Activated gamma-delta T cell treated with anti-CD3 and anti-CD28 coated beads, Interleukin-2, amount 50 U/mL, for 16 hours (primary cell): ENCODE results near the gene RALA.
"Not testable (repeated sequence)": the region's sequence is repeated elsewhere in the genome, so short reads cannot be mapped to it uniquely, and the experiment has no call there.

Source experiments
- DNase-seq: peaks from one replicate; pipeline ENCODE4 v3.0.0-alpha.2; 2020; ENCODE audit warnings: low read depth

RALA gene

DNA sequence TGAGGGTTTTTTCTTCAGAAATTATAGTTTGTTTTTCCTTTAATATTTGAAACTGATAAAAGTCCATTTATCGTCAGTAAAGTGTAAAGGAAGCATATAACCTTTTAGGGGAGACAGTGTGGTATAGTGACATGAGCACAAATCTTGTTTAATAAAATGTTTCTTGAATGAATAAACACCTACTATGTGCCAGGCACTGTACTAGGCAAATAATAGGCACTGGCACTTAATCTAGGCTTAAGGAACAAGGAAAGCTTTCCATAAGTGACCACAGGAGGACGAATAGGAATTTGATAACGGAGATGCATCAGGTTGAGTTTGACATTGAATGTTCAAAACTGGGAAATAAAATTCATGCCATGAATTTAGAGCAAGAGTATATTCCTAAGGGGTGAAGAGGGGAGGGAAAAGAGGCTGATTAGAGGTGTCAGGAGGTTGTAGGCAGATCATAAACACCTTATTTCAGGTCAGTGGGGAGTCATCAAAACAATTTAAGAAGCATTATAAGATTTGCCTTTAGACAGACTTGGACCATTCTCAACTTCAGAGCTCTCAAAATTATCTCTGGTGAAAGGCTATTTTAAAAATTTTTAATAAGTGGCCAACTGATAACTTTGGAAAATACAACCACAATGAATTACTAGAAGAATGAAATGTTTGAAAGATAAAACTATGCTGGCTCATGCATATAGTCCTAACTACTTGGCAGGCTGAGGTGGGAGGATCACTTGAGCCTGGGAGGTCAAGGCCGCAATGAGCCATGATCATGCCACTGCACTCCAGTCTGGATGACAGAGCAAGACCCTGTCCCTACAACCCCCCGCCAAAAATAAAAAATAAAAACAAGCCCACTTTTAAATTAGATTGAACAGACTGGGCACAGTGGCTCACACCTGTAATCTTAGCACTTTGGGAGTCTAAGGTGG, 22.4 kb downstream of the RALA start:
- no peak for DNase-seq

DNA sequence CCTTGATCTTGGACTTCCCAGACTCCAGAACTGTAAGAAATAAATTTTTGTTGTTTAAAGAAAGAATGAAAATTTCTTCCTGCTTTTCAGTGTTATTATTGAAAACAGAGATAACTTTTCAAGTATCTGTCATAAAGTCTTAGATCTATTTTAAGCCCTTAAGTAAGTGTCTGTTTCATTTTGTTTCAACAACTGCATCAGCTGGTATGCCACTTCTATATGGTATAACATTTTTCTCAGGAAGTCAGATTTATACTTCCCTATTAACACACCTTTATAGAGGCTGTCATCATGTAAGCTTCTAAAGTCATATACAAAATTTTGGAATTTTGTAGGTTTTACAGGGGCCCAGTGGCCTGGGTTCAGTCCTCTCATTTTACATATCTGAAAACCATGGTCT, 24.4 kb downstream of the RALA start:
- DNase-seq: no peak

DNA sequence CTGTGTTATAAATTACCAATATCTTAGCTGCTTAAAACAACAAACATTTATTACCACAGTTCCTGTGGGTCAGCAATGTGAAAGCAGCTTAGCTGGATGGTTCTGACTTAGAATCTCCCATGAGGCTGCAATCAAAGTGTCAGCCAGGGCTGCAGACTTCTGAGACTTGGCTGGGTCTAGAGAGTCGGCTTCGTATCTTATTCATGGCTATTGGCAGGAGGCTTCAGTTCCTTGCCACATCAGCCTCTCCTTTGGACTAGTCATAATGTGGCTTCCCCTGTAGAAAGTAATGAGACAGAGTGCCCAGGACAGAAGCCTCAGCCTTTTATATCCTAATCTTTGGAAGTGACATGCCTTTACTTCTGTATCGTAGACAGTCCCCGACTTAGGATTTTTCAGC, 27.3 kb downstream of the RALA start:
- no peak for DNase-seq

DNA sequence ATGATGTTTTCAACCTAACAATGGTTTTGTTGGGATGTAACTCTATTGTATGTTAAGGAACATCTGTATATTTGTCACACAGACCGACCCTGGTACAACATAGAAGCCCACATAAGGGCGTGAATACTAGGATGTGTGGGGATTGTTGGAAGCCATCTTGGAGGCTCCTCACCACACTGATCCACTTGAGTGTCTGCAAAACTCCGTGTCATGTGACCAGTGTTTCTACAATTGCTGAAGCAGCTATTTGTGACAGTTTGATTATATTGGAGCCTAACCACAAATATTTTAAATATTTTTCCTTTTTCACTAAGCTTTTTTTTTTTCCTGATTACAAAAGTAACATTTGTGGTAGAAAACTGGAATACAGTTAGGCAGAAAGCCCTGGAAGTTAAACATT, 27.9 kb downstream of the RALA start:
- DNase-seq: no peak

DNA sequence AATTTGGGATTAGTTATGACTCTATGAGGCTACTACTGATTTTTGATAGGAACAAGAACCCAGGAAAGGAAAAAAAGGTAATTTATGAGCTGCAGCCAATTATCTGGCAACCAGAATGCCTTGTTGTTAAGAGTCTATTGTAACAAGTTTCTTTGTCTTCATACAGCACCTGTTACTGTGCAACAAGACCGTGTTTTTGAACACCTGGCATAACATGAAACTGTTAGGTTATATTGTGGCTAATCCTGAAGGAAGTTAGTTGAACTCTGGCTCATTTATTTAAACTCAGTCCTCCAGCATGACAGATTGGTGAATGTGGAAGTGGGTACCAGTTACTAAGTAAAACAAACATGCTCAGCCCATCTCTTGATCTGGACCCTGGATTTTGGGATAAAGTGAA, 33.0 kb downstream of the RALA start:
- DNase-seq: no peak

DNA sequence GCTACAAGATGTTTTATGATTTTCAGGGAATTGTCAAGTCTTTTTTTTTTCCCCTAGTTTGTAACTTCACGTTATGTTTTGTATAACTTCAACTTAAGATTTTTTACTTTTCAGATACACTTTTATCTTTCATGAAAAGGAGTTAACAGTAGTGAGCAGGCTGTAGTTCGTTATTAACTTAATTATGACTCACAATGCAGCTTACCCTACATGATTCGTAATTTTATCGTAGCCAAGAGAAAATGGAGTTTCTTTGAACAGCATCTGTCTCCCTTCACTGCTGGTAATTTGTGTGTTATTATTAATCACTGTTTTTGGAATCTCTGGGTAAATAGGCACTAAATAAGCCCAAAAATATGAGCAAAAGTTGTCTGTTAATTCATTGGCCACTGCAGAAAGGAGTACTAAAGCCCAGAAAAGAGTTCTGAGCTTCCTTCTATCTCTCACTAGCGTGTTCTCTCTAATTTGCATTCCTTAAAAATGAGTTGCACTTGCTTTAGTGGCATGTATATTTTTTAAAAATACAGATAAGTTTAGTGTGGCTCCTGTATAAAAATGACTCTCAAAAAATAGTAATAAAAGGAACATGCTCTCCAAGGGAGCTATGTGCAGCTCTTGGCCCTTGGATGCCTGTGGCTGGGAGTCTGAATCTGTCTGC, 36.1 kb downstream of the RALA start:
- DNase-seq: no peak

DNA sequence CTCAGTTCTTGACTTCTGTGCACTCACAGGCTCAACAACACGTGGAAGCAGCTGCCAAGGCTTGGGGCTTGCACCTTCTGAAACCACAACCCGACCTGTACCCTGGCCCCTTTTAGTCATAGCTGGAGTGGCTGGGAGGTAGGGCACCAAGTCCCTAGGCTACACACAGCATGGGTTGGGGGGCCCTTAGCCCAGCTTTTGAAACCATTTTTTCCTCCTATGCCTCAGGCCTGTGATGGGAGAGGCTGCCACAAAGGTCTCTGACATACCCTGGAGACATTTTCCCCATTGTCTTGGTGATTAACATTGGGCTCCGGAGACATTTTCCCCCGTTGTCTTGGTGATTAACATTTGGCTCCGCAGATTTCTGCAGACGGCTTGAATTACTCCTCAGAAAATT, 38.6 kb downstream of the RALA start:
- no peak for DNase-seq

DNA sequence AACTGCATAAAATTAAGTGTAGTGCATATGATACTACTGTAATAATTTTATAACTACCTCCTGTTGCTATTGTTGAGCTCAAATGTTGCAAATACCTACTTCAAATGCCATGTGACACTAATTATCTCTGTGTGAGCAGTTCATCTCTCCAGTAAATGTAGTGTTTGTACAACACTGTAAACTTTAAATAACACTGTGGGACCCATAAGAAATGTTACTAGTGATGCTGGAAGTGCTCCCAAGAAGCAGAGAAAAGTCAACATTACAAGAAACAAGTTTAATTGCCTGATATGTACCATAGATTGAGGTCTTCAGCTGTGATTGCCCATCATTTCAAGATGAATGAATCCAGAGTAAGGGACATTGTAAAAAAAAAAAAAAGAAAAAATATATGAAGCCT, 39.9 kb downstream of the RALA start:
- DNase-seq: no peak

DNA sequence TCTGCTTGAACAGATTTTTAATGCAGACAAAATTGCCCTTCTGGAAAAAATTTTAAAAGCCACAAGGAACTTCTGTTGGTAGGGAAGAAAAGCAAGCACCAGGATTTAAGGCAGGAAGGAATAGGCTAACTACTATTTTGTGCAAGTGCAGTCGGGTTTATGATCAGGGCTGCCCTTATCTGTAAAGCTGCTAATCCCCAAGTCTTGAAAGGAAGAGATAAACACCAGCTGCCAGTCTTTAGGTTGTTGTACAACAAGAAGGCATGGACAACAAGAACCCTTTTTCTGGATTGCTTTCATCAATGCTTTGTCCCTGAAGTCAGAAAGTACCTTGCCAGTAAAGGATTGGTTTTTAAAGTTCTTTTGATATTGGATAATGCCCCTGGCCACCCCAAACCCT, 40.7 kb downstream of the RALA start:
- no peak for DNase-seq

DNA sequence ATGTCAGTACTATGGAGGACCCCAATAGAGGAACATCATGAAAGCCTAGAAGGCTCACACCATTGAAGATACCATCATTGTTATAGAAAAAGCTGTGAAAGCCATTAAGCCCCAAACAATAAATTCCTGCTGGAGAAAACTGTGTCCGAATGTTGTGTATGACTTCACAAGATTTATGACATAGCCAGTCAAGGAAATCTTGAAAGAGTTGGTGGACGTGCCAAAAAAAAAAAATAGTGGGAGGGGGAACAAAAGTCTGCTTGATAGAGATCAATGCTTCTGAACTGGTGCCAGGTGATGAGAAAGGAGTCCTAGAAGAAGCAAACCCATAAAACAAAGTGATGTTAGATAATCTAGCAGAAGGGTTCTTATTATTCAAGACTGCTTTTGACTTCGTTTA, 41.2 kb downstream of the RALA start:
- DNase-seq: no peak

DNA sequence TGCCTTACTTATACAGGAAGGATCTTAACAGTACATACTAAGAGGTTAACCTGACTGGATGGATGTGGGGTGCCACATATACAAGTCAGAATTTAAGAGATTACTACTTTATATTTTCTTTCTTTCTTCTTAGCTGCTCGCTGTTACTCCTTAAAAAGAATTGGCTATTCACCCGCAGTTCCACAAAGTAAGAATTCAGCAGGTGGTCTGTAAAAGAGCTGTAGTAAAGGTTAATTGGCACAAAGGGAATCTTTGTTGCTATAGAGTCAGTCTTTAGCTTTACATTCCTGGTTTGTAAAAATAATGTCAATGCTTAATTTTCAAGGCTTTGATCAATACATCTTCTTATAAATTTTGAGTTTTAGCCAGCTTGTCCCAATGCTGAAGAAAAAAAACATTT, 43.2 kb downstream of the RALA start:
- DNase-seq: no peak

DNA sequence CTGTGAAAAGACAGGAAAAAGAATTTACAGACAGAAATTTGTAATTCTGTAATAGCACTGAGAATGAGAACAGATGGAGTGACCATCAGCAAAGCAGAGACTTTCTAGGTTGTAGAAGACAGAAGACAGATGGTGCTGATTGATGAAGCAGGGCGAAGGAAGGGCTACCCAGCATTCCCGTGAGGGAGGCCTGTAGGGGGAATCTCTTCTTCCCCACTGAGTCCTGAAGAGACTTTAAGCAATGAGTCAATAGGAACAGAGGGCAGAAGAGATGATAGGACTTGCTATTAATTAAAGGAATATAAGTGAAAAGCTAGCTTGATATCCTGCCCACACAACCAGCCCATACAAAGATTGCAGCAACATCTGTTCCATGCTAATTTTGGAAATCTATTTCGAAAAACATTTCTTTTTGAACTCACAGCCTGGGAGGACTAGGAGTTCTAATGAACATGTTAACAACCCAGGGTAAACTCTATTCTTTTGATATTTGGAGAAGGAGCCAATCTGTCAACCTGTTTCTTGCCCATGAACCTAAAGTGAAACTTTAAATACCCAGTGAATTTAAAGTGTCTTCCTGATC, 44.1 kb downstream of the RALA start:
- DNase-seq: no peak

DNA sequence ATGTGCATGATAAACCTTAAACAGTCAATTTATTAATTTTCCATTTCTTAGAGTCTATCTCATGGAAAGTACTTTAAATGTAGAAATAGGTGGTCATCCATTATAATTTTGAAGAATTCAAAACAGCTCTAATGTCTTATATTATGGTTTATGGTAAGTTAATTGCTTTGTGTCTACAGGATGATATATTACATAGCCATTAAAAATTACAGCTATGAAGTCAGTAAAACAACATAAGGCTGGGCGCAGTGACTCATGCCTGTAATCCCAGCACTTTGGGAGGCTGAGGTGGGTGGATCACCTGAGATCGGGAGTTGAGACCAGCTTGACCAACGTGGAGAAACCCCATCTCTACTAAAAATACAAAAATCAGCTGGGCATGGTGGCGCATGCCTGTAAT, 44.9 kb downstream of the RALA start:
- not testable (repeated sequence) for DNase-seq

DNA sequence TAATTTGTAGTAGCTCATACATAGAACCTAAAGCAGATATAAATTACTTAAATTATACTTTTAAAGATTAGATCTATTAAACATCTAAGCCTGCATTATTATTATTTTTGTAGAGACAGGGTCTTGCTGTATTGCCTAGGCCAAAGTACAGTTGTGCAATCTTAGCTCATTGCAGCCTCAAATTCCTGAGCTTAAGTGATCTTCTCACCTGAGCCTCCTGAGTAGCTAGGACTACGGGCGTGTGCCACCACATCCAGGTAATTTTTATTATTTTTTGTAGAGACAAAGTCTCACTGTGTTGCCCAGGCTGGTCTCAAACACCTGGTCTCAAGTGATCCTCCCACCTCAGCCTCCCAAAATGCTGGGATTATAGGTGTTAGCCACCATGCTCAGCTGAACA, 46.7 kb downstream of the RALA start:
- DNase-seq: no peak

DNA sequence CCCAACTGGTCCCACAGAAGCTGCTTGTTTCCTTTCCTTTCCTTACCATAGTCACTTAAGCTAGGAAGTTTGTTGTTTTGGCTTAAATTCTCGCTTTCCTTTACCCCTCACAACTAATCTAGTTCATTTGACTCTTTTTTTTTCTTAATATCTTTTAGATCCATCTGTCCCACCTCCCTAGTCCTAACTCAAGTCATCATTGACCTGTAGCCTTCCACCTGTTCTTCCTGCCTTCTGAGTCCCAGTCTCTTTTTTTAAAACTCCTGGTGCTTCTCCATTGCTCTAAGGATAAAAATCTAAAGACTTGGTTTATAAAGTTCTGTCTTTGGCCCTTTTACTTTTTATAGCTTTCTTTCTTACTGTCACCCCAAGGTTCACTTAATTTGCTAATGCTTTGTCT, 47.6 kb downstream of the RALA start:
- DNase-seq: no peak

DNA sequence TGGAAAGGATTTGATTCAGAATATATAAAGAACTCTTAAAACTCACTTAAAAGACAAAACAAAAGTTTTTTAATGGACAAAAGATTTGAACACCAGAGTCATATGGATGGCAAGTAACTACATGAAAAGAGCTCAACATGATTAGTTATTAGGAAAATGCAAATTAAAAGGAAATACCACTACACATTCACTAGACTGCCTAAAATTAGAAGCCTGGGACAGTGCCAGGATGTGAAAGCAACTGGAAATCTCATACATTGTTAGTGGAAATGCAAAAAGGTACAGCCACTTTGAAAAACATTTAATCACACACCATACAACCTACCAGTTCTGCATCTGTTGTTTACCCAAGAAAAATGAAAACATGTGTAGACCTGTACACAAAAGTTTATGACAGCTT, 48.8 kb downstream of the RALA start:
- no peak for DNase-seq

DNA sequence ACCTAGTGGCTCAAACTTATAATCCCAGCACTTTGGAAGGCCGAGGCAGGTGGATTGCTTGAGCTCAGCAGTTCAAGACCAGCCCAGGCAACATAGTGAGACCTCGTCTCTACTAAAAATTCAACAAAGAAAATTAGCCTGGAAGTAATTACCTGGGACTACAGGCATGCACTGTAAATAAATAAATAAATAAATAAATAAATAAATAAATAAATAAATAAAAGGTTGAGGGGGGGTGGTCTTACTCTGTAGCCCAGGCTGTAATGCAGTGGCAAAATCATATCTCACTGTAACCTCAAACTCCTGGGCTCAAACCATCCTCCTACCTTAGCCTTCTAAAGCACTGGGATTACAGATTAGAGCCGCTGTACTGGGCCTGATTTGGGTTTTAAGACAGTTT, 50.5 kb downstream of the RALA start:
- no peak for DNase-seq

DNA sequence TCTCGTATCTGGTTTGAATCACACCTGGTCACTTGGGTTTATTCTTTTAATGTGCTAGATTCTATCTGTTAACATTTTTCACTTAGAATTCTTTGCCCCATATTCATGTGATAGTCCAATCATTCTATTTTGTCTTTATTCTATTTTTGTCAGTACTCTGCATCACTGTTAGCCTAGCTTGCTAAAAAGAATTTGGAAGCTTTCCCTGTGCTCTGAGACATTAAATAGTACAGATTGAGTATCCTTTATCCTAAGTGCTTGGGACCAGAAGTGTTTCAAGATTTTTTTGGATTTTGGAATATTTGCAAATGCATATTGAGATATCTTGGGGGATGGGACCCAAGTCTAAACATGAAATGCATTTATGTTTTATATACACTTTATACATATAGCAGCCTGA, 51.0 kb downstream of the RALA start:
- no peak for DNase-seq

DNA sequence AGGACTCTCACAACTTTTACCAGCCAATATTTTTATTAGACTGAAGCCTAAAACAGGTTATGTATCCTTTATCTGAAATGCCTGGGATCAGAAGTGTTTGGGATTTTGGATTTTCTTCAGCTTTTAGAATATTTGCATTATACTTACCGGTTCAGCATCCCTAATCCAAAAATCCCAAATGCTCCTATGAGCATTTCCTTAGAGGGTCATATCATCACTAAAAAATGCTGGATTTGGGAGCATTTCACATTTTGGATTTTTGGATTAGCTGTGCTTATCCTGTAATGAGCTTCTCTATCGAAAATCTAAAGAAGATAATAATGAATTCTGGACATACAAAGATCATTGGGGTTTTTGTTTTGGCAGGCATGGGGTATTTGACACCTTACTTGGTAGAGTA, 53.0 kb downstream of the RALA start:
- no peak for DNase-seq

DNA sequence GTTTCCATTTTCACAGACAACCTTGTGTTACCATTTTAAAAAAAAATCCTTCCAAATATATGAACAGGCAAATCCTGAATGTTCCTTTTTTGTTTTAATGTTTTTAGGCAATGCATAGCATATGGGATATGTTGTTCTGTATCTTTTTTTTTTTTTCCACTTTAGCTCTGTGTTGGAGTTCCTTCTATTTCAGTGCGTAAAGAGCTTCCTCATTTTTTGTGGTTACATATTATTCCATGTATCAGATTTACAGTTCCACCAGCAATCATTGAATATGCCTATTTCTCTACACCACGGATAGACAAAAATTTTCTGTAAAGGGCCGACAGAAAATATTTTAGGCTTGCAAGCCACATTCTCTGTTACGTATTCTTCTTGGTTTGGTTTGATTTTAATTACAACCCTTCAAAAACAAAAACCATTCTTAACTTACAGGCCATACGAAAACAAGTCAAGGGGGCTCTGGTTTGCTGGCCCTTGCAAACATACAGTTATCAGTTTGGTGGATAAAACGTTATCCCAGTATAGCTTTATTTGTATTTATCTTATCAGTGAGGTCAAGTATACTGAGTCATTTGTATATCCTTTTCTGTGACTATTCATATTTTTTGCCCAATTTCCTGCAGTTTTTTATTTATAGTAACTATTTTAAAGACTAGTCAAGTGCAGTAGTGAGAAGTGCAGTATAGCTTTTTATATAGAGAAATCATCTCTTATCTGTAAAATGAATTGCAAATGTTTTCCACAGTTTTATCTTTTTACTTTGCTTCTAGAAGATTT, 55.7 kb downstream of the RALA start:
- no peak for DNase-seq

DNA sequence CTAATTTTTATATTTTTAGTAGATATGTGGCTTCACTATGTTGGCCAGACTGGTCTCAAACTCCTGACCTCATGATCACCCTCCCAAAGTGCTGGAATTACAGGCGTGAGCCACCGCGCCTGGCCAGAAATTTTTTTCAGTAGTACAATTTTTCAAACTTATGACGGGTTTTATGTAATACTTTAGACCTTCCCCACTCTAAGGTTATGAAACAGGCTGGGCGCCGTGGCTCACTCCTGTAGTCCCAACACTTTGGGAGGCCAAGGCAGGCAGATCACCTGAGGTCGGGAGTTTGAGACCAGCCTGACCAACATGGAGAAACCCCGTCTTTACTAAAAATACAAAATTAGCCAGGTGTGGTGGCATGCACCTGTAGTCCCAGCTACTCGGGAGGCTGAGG, 56.5 kb downstream of the RALA start:
- not testable (repeated sequence) for DNase-seq

DNA sequence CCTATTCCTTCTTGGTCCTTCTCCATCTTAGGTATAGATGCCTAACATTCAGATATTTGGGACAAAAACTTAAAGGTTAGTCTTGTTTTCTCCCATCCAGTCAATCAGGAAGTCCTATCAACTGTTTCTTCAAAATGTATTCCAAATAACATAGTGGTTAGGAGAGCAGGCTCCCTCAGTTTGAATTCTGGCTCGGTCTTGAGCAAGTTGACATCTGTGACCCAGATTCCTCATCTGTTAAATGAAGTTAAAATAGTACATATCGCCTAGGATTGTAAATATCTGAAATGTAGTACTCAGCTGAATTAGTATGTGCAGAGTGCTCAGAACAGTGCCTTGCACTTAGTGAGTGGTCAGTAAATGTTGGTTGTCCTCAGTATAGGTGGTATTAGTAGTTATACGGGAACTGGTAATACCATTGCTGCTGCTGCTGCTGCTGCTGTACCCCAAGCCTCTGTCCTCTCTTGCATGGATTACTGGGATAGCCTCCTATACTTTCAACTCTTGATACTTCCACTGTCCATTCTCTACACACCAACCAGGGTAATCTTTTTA, 58.6 kb downstream of the RALA start:
- DNase-seq: no peak
